GM12891 (cell line): ENCODE results near the gene IFT172.

Experiments used
- POLR2A ChIP-seq: IDR thresholded peaks from 2 replicates; pipeline ENCODE4 v1.6.1; 2011; ENCODE audit warnings: low read depth, low read length, control low read depth
- POLR2AphosphoS5 ChIP-seq: IDR thresholded peaks from 2 replicates; pipeline ENCODE4 v1.6.1; 2011; ENCODE audit warnings: low read depth, low read length, control low read depth

DNA sequence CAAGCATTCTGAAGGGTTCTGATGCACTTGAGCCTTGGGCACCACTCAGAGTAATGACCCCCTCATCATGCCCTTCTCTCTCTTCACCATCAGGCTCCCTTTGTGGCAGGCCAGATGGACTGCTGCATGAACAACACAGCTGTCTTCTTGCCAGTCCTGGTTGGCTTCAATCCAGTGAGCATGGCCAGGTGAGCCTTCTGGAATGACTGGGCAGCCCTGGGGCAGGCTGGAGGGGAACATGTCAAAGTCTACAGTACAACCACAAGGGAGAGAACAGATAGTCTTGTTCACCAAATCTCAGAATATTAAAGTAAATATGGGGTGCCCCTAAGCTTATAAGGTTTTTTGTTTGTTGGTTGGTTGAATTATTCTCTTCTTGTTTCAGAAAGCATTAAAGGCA lies 11.5 kb upstream of the IFT172 start:
- no peak for TF ChIP-seq POLR2AphosphoS5
- no peak for TF ChIP-seq POLR2A
